Stimulated activated CD8-positive, alpha-beta memory T cell treated with anti-CD3 and anti-CD28 coated beads, Interleukin-7, amount 100 ng/mL, for 4 hours (primary cell): Measurements from ENCODE around the gene ZP4.

ENCODE experiments used
- DNase-seq, 2 donors: peaks; one replicate each; pipeline ENCODE4 v3.0.0-alpha.2; 2020; ENCODE audit warnings: low read depth in 2 of 2

Gene ZP4, protein sequence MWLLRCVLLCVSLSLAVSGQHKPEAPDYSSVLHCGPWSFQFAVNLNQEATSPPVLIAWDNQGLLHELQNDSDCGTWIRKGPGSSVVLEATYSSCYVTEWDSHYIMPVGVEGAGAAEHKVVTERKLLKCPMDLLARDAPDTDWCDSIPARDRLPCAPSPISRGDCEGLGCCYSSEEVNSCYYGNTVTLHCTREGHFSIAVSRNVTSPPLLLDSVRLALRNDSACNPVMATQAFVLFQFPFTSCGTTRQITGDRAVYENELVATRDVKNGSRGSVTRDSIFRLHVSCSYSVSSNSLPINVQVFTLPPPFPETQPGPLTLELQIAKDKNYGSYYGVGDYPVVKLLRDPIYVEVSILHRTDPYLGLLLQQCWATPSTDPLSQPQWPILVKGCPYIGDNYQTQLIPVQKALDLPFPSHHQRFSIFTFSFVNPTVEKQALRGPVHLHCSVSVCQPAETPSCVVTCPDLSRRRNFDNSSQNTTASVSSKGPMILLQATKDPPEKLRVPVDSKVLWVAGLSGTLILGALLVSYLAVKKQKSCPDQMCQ

DNA sequence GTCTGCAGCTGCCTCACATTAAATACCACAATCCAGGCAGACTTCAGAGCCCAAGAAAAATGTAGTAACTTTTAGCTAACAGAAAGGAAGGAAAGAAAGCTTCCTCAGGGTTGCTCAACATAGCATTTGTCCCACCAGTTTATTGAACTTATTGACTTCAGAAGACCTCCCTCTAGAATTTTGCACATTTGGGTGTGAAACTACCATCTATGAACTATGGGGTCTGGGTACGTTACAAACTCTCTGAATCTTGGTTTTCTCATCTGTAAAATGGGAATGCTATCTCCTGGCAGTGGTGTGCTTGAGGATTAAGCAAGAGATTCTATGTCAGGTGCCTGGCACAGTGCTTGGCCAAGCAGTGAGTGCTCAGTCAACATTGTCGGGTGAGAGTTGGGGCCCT, at the start of gene ZP4:
Gene ZP4 (minus strand): TSS at position 101 of the 400 bp plus-strand sequence. CDS start 287 bp downstream, outside the sequence.
- no peak for DNase-seq

DNA sequence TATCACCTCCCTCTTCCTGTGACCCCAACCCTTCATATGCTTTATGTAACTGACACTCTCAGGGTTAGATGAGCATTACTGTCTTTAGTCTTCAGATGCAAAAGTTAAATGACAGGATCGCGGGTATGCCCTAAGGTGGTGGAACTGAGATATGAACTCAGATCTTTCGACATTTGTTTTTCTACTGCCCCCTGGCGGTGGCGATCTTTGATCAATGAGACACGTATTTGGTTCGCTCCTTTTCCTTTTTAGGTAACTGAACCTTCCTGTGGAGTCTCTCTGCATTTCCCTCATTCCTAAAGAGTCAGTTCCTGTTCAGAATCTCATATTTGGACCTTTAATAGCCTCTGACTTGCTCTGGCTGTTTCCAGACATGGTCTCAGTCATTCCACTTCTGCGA, 47.8 kb upstream of the ZP4 start:
- DNase-seq, result no peak

DNA sequence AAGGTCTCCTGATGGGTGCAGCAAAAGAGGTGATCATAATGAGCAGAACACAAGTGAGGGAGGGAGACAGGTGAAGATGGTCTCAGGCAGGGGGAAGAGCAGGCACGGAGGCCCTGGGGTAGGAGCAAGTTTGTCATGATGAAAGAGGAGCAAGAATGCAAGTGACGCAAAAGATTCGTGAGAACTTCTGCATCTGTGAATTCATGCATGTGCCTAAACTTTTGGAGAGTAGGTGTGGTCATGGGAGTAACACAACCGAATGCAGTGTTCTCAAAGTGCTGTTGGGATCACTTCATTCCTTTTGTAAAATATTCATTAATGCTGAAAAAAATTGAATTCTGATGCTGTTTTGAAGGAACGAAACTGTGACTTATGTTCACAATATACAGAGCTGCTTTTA, 47.3 kb upstream of the ZP4 start:
- DNase-seq, result no peak

DNA sequence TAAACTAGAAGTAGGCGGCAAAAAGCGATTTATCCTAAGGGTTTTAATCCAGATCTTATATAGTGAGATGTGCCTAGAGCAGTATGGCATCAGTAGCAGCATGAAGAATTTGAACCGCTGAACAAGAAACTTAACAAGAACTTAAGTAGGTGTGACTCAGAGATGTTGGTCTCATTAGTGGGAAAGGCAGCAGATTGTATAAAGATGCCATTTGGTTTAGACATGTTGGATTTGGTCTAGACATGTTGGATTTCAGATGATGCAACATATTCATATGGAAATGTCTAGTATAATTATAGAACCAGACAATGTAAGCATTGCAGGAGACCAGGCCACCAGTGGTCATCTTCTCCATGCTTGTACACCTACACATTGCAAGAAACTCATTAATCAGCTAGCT, 42.1 kb upstream of the ZP4 start:
- DNase-seq, result no peak

DNA sequence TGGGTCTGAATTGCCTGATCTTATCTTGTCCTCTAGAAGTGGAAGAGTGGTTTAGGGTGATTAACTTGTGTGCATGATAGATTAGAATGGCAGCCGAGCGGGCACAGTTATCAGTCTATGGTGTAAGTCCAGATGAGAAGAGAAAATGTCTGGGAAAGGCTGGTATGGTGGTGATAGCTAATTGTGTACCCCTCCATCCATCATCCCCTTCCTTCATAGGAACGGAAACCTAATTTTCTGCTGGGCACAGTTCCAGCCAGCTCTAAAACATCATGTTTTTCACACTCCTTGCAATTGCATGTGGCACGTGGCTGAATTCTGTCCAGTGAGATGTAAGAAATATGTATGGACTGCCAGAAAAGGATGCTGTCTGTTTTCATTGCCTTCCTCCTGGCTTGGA, 40.9 kb upstream of the ZP4 start:
- DNase-seq, result no peak

DNA sequence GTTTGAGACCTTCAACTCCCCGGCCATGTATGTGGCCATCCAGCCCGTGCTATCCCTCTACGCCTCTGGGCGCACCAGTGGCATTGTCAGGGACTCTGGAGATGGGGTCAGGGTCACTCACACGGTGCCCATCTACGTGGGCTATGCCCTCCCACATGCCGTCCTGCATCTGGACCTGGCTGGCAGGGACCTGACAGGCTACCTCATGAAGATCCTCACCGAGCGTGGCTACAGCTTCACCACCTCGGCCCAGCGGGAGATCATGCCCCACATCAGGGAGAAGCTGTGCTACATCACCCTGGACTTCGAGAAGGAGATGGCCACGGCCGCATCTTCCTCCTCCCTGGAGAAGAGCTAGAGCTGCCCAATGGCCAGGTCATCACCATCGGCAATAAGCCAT, 36.5 kb upstream of the ZP4 start:
- DNase-seq, result no peak

DNA sequence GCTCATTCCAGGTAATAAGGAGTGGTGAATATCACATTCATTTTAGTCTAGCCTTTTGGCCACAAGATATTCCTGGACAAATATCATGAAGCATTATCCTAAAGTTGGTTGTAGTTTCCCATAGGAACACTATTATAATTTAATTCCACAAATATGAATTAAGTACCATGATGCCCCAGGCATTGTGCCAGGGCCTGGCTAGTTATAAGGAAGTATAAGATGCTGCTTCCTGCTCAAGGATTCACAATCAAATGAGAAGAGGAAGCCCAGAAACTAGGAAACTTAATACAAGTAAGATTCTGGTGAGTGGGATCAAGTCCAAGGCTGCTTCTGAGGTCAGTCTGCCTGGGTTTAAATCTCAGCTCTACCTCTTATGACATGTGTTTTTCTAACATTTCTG, 30.6 kb upstream of the ZP4 start:
- no peak for DNase-seq

DNA sequence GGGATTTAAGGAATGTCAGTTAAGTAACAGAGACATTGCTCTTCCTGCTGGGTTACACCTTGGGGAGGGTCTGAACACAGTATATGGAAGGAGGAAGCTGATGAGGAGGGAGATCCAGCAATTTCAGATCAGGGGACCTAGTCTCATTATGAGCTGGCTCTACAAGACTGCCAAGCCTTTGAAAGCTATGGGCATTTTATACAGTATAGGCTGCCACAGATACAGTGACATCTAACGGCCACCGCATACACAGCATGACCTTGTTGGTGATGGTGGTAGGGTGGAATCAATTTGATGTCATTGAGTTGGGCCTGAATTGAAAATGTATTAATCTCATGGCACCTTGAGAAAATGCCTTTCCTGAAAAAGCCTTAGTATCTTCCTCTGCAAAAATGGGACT, 22.6 kb upstream of the ZP4 start:
- no peak for DNase-seq

DNA sequence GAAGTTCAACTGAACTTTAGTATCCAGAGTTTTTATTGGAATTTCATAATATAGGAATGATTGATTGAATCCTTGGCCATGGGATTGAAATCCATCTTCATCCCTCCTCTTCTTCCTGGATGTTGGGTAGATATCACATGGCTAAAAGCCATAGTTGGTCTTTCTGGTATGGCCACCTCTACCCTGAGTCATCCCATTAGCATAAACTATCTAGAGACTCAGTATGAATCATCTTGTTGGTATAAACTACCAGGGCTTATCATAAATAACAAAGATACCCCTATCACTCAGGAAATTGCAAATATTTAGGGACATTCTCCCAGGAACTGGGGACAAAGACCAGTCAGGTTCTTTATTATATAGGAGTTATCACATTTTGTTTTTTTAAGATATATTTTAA, 21.2 kb upstream of the ZP4 start:
- DNase-seq, result no peak

DNA sequence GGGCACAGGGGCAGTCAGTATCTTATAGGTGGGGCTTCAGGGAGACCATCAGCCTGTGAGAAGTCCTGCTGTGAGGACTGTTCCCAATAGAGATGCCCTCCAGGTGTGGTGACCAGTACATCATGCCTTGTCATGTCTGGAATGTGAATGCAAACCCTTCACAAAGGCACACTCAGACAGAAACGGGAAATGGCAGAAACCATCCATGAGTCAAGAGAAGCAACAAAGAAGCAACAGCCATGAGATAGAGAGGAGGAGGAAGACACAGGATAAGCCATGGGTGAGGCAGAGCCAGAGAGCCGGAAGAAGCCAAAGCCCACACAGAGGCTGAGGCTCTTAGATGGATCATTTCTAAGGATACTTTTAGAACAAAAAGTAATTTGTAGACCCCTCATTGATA, 20.1 kb upstream of the ZP4 start:
- no peak for DNase-seq

DNA sequence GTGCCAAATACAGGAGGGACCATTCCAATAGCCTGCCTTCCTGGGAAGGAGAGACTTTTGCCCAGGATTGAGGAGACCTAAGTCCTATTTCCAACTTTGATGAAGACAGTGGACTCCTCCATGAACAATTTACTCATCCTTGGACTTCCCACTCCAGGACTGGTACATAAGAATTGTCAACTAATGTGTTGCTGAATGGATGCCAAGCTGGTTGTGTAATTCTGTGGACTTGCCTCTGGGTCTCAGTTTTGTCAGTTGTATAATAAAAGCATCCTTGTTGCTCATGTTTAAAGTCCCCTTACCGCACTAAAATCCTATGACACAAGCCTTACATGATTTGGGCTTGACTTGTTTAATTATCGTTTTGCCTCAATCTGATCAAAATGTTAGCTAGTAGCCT, 13.2 kb upstream of the ZP4 start:
- no peak for DNase-seq

DNA sequence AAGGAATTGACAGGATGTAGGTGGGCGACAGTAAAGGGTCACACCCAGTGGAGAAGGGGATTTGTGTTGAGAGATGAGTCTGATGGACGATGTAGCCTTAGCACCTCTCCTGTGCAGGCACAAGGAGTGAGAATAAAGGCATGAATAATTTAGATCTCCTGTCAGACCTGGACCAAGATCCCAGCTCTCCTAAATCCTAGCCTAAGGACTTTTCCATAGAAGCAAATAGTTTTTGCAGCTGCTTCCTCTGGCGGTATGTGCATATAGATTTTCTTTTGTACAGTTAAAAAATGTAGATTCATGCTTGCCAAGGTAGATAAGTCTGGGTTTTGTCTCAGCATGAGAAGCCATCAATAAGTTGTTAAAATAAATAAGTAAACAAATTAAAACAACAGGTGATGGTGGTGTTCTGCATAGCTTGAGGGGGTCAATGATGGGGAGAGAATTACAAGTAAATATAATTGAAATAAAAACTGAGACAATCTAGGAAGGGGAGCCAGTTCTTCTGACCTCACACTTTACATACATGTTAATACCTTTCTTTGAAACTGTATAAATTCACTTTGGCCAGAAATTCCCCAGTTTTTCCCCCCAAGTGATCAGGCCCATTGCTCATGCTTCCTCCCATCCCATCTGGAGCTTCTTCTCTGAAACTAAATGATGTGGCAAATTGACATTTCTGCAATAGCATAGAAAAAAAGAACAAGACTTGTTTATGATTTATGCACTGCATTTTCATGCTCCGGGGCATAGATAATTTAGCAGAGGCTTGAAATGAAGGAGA, 12.4 kb upstream of the ZP4 start:
- no peak for DNase-seq

DNA sequence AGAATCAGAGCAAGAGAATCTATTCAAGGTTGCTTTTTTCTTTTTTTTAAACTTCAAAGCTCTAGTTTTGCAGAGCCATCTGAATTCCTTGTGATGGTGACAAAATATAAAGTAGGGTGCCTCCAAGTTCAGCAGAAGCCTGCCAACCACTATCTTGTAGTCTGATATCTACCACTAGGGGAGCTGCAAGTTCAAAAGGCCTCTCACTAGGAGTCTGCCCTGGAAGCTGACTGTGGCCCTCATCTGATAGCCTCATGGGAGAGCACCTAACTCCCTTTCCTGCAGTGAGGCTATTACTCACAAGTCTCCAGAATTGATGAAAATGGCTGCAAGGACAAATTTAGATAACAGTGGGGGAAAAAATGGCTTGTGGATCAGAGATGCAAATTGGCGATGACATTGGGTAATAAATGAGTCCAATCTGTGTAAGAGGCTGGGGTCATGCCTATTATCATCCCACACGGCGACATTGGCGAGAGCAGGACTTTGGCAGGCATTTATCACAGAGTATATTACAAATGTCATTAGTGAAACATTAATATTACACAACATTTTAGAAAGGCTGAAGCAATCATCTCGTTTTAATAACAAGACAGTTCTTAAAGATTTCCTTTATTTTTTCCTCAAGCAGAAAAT, 10.7 kb upstream of the ZP4 start:
- DNase-seq, result no peak

DNA sequence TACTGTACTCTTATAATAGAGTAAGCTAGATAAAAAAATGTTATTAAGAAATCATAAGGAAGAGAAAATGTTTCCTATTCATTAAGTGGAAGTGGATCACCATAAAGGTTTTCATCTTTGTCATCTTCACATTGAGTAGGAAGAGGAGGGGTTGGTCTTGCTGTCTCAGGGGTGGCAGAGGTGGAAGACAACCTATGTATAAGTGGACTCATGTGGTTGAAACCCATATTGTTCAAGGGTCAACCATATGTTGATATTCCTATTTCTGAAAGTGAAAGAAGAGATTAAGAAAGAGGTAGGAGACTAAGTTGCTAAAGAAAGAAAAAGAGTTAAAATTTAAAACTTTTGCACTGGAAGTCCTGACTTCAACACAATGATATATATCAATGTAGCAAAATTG, 4.9 kb upstream of the ZP4 start:
- no peak for DNase-seq

DNA sequence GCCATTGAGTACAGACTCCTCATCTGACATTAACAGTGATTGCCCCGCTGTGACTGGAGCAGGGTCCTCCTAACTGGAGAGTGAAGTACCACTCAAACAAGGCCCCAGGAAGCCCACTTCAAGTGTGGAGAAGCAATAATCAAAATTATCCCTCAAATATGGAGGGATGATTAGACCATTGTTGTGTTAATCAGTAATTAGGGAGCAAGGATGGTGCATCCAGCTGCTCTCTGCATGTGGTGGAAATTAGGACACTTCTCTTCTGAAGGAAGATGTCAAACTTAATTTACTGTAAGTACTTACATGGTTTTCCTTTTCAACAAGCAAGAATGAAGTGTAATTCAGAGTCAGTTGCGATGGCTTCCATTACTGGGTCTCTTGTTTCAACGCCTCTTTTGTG, 3.4 kb upstream of the ZP4 start:
- no peak for DNase-seq

DNA sequence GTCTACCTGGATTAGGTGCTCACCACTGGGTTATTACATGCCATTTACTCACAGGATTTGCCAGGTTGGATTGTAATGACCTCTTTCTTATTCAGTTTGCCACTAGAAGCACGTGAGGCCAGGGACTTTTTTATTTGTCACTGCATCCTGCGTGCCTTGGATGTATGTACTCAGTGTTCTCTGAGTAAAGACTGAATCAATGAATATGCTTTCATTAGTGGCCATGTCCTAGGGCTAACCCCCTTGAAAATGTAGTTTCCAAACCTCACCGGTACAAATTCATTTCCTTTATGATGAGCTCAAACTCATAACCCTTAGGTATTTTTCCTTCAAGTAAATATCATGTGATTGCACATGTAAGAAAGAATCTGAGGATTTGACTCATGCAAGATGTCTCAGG, 1.3 kb upstream of the ZP4 start:
- no peak for DNase-seq

DNA sequence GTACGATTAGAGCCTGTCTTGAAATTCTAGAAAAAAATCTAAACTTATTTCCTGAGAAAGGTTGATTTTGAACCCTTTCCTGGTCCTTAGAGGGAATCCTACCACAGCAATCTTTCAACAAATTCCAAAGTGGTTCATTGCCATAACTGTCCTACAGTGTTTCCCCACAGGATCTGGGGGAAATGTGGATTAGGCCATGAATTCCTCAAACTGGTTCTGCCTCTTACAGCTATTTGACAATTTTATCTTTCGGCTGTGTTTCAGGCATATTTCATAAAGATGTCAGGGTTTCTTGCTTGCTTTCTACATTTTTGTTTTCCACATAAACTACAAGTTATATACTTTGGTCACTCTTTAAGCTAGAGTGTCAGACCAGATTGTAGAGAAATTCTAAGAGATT, 544 bp upstream of the ZP4 start:
- DNase-seq, result no peak

DNA sequence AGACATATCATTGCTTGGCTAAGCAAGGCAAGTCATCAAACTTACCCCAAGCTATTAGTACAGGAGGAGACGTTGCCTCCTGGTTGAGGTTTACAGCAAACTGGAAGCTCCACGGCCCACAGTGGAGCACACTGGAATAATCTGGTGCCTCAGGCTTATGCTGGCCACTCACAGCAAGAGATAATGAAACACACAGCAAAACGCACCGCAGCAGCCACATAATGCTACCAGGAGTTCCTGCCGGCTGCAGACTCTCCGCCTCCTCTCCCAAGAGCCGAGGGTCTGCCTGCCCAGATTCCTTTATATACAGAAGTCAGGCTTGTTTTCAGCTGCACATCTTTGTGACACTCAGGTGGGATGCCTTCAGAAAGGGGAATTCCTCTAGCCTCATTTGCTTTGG, 306 bp downstream of the ZP4 start:
- DNase-seq, result no peak

DNA sequence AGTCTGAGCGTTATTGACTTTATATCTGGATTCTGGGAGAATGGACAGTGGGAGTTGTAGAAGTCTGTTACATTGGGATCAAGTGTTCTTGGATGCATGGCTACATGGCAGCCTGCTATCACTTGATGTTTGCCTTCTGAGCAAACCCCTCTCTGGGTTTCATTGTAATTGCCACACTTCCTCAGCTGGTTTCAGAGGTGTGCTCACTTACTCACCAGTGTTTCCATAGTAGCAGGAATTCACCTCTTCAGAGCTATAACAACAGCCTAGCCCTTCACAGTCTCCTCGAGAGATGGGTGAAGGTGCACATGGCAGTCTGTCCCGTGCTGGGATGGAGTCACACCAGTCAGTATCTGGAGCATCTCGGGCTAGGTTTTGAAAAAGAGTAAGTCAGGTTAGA, 2.6 kb downstream of the ZP4 start:
- no peak for DNase-seq

DNA sequence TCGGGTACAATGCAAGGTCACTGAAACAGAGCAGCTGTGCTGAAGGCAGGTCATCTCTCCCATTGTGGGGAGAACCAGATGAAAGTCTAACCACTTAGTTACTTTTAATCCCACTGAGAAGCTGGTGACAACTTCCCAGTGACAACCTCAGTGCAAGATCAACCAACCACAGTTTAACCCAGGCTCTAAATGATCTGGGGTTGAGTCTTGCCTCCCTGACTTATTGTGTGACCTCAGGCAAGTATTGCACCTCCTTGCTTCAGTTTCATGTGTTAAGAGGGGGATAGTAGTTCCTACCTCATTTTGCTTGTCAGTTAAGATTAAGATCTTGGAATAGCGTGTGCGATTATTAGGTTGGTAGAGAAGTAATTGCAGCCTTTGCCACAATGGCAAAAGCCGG, 3.2 kb downstream of the ZP4 start:
- no peak for DNase-seq

DNA sequence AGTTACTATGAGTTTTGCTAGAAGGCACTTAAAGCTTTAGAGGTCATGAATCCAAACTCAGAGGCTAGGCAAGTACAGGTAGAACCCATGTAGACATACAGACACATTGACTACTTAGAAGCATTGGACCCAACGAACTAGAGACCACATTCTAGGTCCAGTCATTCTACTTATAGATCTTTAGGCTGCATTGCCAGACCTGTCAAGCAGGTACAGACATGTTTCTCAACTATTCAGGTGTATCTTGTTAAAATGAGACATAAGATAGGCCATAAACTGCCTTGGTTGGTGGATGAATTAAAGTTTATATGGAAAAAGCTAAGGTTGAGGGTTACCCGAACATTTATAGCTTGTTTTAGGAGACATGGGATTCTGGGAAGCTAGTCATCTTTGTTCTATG, 6.5 kb downstream of the ZP4 start:
- DNase-seq, result no peak

DNA sequence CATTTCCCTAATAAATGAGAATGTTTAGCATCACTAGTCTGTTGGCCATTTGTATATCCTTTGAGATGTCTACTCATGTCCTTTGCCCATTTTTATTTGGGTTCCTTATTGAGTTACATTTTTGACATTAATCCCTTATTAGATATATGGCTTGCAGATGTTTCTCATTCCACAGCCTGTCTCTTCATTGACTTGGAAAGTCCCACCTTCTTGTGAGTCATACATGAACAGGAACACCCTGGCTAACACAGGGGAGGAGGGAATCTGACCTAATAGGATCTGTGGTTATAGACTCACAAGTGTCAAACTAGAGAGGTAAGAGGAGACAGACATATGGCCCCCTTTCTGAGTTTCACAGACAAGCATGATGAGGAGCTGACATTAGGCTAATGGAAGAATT, 11.5 kb downstream of the ZP4 start:
- no peak for DNase-seq

DNA sequence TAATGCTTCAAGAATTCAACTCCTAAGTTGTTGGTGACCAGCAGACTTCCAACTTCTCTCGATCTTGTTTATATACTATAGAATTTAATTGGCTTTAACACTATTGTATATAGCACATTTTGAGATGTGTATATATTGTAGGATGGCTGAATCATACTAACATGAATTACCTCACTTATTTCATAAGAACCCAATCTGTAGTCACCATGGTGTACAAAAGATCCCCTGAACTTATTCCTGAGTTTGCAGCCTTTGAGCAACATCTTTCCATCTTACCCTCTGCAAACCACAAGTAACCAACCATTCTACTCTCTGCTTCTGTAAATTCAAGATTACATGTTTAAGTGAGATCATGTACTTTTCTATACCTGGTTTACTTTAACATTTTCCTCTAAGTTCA, 12.3 kb downstream of the ZP4 start:
- no peak for DNase-seq
